Measurements from ENCODE around the gene METTL9. TPM values are rescaled to one million over a fixed set of nuclear protein-coding genes. Genes with fewer than 3 reads are reported as not detected.
"Not testable (repeated sequence)": the region's sequence is repeated elsewhere in the genome, so short reads cannot be mapped to it uniquely, and the experiment has no call there.

METTL9 gene
- total RNA-seq, 1 donor from 2014 or later, result 221 TPM

- H3K27ac Mint-ChIP-seq (ENCODE audit: unreplicated experiment); H3K27me3 Mint-ChIP-seq (ENCODE audit: unreplicated experiment); H3K9me3 Mint-ChIP-seq (ENCODE audit: unreplicated experiment); DNase-seq (ENCODE audit: low spot score); H3K4me3 Mint-ChIP-seq (ENCODE audit: unreplicated experiment); H3K4me1 Mint-ChIP-seq (ENCODE audit: unreplicated experiment); H3K36me3 Mint-ChIP-seq (ENCODE audit: low read depth, unreplicated experiment): not testable (repeated sequence)
These were observed 42.6 kb upstream of the METTL9 start for GRCh38 chr16:21556651-21557241.

GRCh38 chr16:21560462-21560861, 38.9 kb upstream of the METTL9 start:
- no peaks in the 10 kb centered on the region for H3K9me3 Mint-ChIP-seq (ENCODE audit: unreplicated experiment)
- no peaks in the 10 kb centered on the region for H3K4me1 Mint-ChIP-seq (ENCODE audit: unreplicated experiment)
- H3K36me3 Mint-ChIP-seq (ENCODE audit: low read depth, unreplicated experiment), result no peaks in the 10 kb centered on the region
- H3K27ac Mint-ChIP-seq (ENCODE audit: unreplicated experiment), result no peak overlapping the region
- peaks cover under 1% of the 10 kb centered on the region for H3K27me3 Mint-ChIP-seq (ENCODE audit: unreplicated experiment)
- TF ChIP-seq CTCF (IDR thresholded peaks at IDR 0.05; ENCODE audit: unreplicated experiment), result no peak
- H3K4me3 Mint-ChIP-seq (ENCODE audit: unreplicated experiment), result no peak overlapping the region
- DNase-seq (ENCODE audit: low spot score), result no peak

GRCh38 chr16:21563676-21564075, 35.7 kb upstream of the METTL9 start:
- Mint-ChIP-seq H3K27ac (ENCODE audit: unreplicated experiment) (no peak overlapping the region), H3K36me3 (ENCODE audit: low read depth, unreplicated experiment) (no peaks in the 10 kb centered on the region), H3K4me1 (ENCODE audit: unreplicated experiment) (no peaks in the 10 kb centered on the region), H3K27me3 (ENCODE audit: unreplicated experiment) (peaks cover 3% of the 10 kb centered on the region), H3K4me3 (ENCODE audit: unreplicated experiment) (no peak overlapping the region), H3K9me3 (ENCODE audit: unreplicated experiment) (no peaks in the 10 kb centered on the region)
- DNase-seq (ENCODE audit: low spot score), result no peak
- TF ChIP-seq CTCF (IDR thresholded peaks at IDR 0.05; ENCODE audit: unreplicated experiment), result no peak

- not testable (repeated sequence) for H3K27ac Mint-ChIP-seq (ENCODE audit: unreplicated experiment); H3K4me3 Mint-ChIP-seq (ENCODE audit: unreplicated experiment); H3K9me3 Mint-ChIP-seq (ENCODE audit: unreplicated experiment)
These were observed 35.0 kb upstream of the METTL9 start for GRCh38 chr16:21564367-21564766.

GRCh38 chr16:21565507-21565860, 33.9 kb upstream of the METTL9 start:
- Mint-ChIP-seq H3K9me3 (ENCODE audit: unreplicated experiment) (no peaks in the 10 kb centered on the region), H3K4me1 (ENCODE audit: unreplicated experiment) (no peaks in the 10 kb centered on the region), H3K27me3 (ENCODE audit: unreplicated experiment) (peaks cover 3% of the 10 kb centered on the region), H3K36me3 (ENCODE audit: low read depth, unreplicated experiment) (no peaks in the 10 kb centered on the region), H3K27ac (ENCODE audit: unreplicated experiment) (no peak overlapping the region), H3K4me3 (ENCODE audit: unreplicated experiment) (no peak overlapping the region)
- no peak for DNase-seq (ENCODE audit: low spot score)
- TF ChIP-seq CTCF (IDR thresholded peaks at IDR 0.05; ENCODE audit: unreplicated experiment), result no peak

More at GRCh38 chr16:21564367-21564766, 35.0 kb upstream of the METTL9 start:
- not testable (repeated sequence) for H3K36me3 Mint-ChIP-seq (ENCODE audit: low read depth, unreplicated experiment); H3K4me1 Mint-ChIP-seq (ENCODE audit: unreplicated experiment); H3K27me3 Mint-ChIP-seq (ENCODE audit: unreplicated experiment); DNase-seq (ENCODE audit: low spot score)

GRCh38 chr16:21565861-21566669, 33.3 kb upstream of the METTL9 start:
- Mint-ChIP-seq H3K27me3 (ENCODE audit: unreplicated experiment) (peaks cover 3% of the 10 kb centered on the region), H3K27ac (ENCODE audit: unreplicated experiment) (no peak overlapping the region), H3K36me3 (ENCODE audit: low read depth, unreplicated experiment) (no peaks in the 10 kb centered on the region), H3K4me1 (ENCODE audit: unreplicated experiment) (no peaks in the 10 kb centered on the region), H3K4me3 (ENCODE audit: unreplicated experiment) (no peak overlapping the region), H3K9me3 (ENCODE audit: unreplicated experiment) (no peaks in the 10 kb centered on the region)
- no peak for TF ChIP-seq CTCF (IDR thresholded peaks at IDR 0.05; ENCODE audit: unreplicated experiment)
- no peak for DNase-seq (ENCODE audit: low spot score)
